GM19397 (cell line): ENCODE measurements around the gene GREM2.

Source experiments
- ATAC-seq: cut with Tn5 transposase; IDR thresholded peaks from one replicate; pipeline ENCODE4 v1.9.1; 2021; ENCODE audit warnings: mild to moderate bottlenecking, moderate library complexity; ENCODE audit not compliant: unreplicated experiment

Gene GREM2

DNA sequence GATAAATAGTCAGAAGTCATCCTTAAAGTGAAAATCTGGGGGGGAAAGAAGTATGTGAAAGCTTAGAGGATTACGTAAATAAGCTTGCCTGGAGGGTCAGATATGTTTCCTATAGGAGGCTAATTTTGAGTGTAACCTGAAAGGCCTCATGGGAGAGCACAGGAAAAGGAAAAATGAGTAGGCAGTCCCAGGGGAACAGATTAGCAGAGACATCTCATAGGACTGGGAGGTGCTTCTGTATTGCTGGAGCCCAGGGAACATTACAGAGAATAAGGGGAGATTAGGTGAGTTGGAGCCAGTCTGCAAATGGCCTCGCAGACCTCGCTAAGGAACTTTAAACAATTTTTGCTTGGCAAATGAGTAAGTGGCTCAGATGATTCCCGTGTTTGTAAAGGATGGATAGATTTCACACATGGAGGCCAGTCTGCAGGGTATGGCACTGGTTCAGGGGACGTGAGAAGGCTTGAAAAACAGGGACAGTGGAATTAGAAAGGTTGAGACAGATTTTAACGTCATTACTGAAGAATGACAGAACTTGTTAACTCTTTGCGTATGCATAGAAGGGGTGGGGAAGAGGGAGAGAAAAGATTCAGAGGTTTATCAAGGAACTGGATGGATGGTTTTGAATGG lies 149.1 kb downstream of the GREM2 start:
- ATAC-seq: no peak

DNA sequence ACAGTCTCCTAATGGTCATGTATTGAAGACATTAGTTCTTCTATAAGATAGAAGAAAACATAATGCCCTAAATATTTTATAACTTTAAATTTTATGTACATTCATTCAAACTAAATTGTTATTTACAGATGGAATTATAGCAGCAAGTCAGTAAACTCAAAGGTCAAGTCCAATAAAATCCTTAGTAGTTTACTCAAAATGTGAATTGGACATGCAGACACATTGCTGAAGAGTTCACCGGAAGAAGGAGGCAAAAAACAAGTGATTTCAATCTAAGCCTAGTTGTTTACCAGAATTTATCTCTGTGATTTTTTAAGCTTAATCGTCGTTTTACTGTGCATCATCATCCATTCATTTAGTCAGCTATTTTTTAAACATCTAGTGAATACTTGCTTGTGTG lies 149.7 kb downstream of the GREM2 start:
- no peak for ATAC-seq

DNA sequence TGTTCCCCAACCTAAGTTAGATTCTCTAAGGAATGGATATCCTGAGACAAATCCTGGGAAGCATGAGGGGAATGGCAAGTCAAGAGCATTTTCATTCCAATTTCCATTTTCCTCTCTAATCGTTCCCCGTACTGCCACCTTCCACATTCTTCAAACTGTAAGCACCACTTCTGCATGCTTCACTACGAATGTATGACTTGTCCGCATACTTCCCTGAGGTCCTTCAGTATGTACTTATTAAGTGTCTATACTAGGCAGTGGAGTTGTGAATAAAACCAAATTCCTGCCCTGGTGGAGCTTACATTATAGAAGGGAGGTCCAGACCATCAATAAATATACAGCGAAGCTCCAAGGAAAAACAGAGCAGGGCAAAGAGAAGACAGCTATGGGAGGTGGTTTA lies 154.8 kb downstream of the GREM2 start:
- no peak for ATAC-seq

DNA sequence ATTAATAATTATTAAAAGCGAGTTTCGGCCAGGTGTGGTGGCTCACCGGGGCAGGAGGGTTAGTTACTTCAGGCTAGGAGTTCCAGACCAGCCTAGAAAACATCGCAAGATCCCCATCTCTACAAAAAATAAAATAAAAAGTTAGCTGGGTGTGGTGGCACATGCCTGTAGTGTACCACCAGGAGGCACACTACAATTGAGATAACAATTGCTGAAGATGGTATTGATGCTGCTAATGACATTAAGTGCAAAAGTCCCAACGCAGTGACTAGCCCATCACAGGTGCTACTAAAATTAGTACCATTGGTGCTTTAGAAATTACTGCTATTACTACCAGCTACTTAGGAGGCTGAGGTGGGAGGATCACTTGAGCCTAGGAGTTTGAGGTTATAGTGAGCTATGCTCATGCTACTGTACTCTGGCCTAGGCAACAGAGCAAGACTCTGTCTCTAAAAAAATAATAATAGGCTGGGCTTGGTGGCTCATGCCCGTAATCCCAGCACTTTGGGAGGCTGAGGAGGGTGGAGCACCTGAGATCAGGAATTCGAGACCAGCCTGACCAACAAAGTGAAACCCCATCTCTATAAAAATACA lies 156.6 kb downstream of the GREM2 start:
- ATAC-seq: no peak

DNA sequence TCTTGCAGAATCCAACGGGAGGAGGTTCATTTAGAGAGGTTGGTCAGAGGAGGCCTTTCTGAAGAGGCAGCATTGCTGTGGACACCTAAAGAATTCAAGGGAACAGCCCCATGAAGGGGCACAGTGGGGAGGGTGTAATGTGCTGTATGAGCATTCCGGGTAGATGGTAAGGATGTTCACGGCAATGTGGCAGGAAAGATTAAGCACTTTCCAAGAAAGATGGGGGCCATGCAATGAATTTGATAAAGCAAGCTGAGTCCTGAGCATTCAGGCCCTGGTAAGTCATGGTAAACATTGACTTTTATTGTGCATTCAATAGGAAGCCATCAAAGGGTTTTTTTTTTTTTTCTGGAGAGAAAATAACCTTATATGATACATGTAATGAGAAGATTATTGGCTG lies 166.6 kb downstream of the GREM2 start:
- ATAC-seq: no peak

DNA sequence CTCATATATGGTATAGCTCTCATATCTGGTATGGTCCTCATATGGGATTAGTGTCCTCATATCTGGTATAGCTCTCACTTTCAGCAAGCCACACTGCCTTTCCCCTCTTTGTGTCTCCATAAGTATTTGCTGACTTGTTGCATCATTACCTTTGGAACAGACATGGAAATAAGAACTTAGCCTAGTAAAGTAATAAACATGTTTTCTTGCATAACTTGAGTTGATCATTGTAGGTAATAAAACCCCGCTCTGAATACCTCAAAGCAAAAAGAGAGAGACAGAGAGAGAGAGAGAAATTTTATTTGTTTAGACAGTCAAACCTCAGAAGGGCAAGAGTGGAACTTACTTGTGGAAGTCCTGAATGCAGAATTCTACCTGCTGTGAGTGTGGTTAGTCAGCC lies 170.3 kb downstream of the GREM2 start:
- no peak for ATAC-seq
